GM19023 (cell line): ENCODE measurements around the gene SPATS2L.

ENCODE experiments used
- ATAC-seq: cut with Tn5 transposase; IDR thresholded peaks from one replicate; pipeline ENCODE4 v1.9.1; 2021; ENCODE audit warnings: mild to moderate bottlenecking, moderate library complexity; ENCODE audit not compliant: unreplicated experiment

Gene SPATS2L

DNA sequence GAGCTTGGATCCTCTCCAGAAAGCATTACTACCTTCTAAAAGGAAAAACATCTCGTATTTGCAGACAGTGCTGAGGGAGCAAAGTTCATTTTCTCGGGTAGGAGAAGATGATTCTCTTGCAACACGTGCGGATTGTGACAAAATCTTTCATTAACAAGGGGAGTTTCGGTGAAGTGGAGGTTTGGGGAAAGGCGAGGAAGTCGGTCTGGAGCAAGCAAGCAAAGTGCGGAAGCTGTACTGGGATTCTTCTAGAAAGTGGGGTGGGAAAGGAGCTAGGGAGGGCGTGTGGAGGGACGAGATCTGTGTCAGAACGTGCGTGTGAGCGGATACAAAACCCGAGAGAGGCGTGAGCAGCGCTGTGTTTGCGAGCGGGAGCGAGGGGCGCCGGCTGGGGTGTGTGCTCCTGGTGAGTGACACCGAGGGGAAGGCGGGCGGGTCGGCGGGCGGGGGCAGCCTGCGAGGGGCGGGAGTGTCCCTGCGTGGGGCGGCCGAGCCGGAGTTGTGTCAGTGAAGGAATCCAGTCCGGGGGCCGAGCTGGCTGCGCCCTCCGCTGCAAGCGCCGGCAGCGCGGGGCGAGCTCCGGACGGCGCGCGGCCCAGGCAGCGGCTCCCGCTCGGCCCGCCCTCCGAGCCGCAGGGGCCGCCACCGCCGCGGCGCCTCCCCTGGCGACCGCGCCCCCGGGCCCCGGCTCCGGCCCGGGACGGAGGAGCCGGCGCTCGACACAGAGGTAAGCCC is at the start of gene SPATS2L:
Gene SPATS2L (plus strand): TSS at position 498 of the 735 bp plus-strand sequence. CDS start 82,552 bp downstream, outside the sequence.
- ATAC-seq = peak; percentile 64

DNA sequence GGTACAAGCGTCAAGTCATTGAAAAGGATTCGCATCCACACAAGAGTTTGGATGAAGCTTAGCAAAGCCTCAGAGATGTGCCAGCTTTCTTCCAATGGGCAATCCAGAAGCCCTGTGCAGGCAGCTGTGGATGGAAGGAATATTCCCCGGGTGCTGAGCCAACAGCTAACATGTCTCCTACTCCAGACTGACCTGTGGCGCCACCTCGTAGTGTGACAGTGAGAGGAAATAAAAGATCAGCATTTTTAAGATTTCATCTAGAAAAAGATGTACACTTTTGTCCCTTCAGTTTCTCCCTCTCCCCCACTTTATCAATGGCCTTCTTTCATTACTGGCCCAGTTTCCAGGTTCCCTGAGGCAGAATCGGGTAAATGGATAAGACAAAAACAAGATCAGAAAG is 48.9 kb upstream of the SPATS2L start:
- ATAC-seq = no peak

DNA sequence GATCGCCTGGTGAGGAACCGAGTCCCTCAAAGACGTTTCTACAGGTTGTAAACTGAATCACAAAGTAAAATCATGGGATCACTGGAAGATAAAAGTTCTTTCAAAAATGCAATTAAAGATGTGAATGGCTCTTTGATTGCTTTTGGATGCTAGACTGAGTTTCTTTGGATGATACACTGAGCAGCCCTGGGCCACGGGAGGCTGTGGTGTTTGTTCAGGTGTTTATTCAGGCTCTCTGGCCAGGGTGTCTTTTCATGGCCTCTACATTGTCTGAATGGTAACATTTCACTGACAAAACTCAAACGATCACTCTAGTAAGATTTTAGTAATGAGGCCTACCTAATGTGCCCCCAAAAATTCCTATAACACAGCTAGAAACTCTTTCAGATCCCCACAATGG is 48.4 kb upstream of the SPATS2L start:
- no peak for ATAC-seq

- ATAC-seq = no peak
These were observed 47.5 kb upstream of the SPATS2L start for GRCh38 chr2:200258881-200259576.

DNA sequence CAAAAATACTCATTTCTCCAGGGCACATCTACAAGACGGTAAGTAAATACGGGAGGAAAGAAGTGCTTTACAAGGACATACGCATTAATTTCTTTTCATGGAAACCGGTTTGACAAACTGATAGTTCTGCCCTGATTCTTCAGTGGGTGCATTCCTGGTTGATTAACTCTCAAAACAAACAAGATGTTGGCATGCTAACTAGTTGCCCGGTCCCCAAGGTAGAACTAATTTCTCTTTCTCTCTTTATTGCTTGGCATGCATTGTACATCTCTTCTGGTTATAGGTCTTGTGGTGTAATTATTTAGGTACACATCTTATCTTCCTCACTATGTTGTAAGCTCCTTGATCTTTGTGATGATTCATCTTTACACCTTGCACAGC is 46.9 kb upstream of the SPATS2L start:
- ATAC-seq = no peak

GRCh38 chr2:200262047-200262446 is 44.4 kb upstream of the SPATS2L start:
- no peak for ATAC-seq

GRCh38 chr2:200263279-200263678 is 43.2 kb upstream of the SPATS2L start:
- ATAC-seq = no peak

DNA sequence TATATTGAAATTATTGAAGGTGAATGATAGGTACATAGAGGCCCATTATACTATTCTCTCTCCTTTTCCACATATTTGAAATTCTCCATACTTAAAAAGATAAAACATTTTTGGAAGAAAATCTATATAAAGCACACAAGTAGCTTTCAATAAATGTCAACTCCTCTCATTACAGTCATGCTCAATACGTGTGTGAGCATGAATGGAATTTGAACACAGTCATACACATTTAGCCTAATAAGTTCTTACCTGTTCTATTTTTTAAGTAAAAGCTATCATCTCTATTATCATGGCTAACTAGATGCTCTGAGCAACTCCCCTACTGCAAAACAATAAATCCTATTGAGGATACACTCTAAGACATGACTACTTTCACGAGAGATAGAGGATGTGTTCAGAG is 41.9 kb upstream of the SPATS2L start:
- ATAC-seq = no peak

- no peak for ATAC-seq
These were observed 40.1 kb upstream of the SPATS2L start for GRCh38 chr2:200266406-200266805.

DNA sequence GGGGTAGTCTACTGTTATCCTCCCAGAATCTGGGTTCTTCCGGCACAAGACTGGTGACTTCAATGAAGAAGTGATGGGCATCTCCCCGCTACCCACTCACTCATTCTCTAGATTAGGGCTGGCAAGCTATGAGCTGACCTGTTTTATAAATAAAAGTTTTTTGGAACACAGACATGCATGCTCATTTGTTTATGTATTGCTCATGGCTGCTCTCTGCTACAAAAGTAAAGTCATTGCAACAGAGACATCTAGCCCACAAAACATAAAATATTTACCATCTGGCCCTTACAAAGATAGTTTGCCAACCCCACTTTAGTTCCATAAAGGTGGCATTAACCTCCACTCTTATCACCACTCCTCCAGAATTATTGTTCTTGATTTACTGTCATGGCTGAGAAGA is 39.1 kb upstream of the SPATS2L start:
- no peak for ATAC-seq

GRCh38 chr2:200270732-200271131 is 35.8 kb upstream of the SPATS2L start:
- ATAC-seq = no peak

DNA sequence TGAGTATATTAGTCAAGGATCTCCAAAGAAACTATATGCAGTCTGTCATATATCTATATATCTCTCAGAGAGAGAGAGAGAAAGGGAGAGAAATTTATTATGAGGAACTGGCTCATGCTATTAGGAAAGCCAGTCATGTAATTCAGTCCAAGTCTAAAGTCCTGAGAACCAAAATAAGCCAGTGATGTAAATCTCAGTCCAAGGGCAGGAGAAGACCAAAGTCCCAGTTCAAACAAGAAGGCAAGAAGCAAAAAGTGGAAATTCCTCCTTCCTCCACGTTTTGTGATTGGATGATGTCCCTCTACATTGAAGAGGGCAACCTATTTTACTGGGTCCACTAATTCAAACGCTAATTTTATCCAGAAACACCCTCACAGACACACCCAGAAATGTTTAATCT is 34.2 kb upstream of the SPATS2L start:
- ATAC-seq = no peak

DNA sequence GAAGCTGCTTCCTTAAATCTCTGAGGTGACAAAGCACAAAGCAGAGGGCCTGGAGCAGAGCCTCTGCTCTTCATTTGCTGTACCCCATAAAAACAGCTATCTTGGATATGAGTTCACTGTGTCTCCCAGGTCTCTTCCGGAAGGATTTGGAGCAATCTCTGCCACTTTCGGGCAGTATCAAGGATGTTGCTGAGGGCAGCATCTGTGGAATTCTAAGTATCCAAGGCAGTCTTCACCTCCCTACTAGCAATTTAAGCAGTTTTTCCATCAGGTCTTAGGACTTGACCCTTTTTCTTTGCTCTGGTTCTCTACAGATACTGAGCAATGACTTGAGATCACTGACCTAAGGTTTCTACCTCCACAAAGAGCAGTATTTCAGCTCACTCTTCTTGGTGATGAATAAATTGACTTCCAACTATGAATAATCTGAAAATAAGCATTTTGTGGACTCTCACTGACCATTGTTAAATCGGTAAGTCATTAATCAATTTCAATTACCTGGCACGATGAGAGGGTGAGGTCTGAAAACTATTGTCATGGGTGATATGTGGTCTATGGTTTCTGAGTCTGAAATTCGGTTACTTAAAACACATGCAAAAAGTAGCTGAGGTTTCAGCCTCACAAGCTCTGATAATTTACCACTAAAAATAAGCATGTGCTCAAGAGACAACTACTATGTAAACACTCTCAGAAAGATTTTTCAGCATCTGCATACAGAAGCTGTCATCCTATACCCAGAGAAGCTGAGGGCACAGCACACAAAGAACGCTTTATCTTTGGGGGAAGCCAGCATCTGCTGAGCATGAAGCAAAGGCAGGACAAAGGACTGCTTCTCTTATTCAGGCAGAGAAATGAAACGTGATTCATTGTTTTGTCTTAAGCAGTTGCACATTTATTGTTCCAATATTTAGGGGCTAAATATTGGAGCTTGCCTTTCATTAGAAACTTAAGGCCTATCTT is 32.1 kb upstream of the SPATS2L start:
- ATAC-seq = peak; percentile 53

GRCh38 chr2:200275295-200276013 is 31.0 kb upstream of the SPATS2L start:
- no peak for ATAC-seq

DNA sequence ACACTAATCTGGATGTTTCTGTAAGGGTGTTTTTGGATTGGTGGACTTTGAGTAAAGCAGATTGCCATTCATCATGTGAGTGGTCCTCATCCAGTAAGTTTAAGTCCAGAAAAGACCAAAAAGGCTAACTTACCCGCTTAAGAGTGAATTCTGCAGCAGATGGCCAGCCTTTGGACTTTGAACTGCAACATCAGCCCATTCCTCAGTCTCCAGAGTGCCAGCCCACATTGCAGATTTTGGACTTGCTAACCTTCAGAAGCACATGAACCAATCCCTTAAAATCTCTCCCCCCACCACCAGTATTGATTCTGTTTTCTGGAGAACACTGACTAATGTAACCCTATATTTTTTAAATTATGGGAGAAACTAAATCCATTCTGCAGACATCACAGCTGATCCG is 30.0 kb upstream of the SPATS2L start:
- ATAC-seq = no peak

- ATAC-seq = no peak
These were observed 27.7 kb upstream of the SPATS2L start for GRCh38 chr2:200278694-200279316.

- no peak for ATAC-seq
These were observed 26.6 kb upstream of the SPATS2L start for GRCh38 chr2:200279857-200280256.

GRCh38 chr2:200286578-200286977 is 19.9 kb upstream of the SPATS2L start:
- ATAC-seq = no peak

DNA sequence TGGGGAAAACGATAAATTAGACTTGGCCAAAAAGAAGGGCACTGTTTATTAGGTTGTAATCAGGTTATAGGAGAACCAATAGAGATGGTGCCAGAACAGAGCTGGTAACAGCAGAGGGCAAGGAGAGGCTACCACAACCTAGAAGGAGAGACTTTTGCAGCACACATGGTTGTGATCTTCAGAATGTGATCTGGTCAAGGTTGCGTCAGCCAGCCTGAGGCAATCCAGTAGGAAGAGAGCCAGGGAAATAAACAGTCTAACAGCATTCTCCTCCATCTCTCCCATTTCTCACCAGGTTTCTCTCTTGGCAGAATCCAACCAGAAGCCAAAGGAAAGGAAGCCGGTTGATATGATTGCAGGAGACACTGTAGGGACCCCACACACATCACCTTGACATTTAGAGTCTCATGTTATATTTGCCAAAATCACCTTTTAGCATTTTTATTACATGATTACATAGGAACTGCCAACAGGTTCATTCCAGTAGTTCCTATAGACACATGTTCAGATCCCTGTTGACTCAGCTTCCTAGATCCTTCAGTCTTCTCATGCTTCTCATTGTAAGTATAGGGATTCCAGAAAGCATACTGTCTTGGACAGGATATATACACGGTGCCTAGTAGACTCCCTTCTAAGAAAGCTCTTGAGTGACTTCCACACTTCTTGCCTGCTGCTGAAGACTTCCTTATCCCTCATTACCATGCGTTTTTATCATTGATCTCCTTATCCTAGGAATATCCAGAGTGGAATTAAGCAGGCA is 17.6 kb upstream of the SPATS2L start:
- no peak for ATAC-seq

- ATAC-seq = no peak
These were observed 10.4 kb upstream of the SPATS2L start for GRCh38 chr2:200296118-200296517.
